Endothelial cell of umbilical vein (primary cell): ENCODE results near the gene TFCP2. TPM values are rescaled to one million over a fixed set of nuclear protein-coding genes. Genes with fewer than 3 reads are reported as not detected.
A peak's percentile ranks its signal among the peaks of the same experiment; 100 is the strongest.

Experiments used
- BruUV-seq: library from RNA; stranded (reverse); fragments of 400-500 nt; replicated peaks from 2 replicates; lab custom pipeline; 2021; lab: Mats Ljungman, UMichigan
- CTCF ChIA-PET: fragments of 300-600, 350-600 bp; sonication (Branson Sonifier 250); formaldehyde crosslinking; loops from one replicate; lab custom pipeline; 2021; ENCODE audit warnings: antibody characterized with exemption, inconsistent platforms; lab: Charles Lee
- POLR2A ChIA-PET: fragments of 300-600, 350-600 bp; sonication (Branson Sonifier 250); formaldehyde crosslinking; loops from one replicate; lab custom pipeline; 2021; ENCODE audit warnings: antibody characterized with exemption, inconsistent platforms; lab: Charles Lee
- DNase-seq: peaks from one replicate; pipeline ENCODE4 v3.0.0-alpha.2; 2011; ENCODE audit warnings: low read depth, low spot score
- FAIRE-seq: peaks from 2 replicates; lab custom pipeline; 2011; peaks lifted over from hg19 to GRCh38; lab: Jason Lieb, UNC
- H2AFZ ChIP-seq: 2 replicates; pipeline ENCODE4 v1.6.0; 2012; ENCODE audit warnings: low read depth, low read length, control low read depth, inconsistent platforms
- H3K27ac ChIP-seq: 2 replicates; pipeline ENCODE4 v1.5.1; 2011; ENCODE audit warnings: low read depth, mild to moderate bottlenecking, control low read depth, low read length, moderate library complexity; ENCODE audit not compliant: insufficient read depth
- H3K27me3 ChIP-seq, 2 experiments: 2 replicates each; pipeline versions ENCODE4 v1.6.0 to v1.6.1; 2011; ENCODE audit warnings: low read length in 2 of 2, mixed read lengths in 1 of 2; ENCODE audit not compliant: control insufficient read depth in 2 of 2, insufficient read depth in 2 of 2
- H3K36me3 ChIP-seq, 2 experiments: 2 replicates in 1 of 2; 3 replicates in 1 of 2; pipeline ENCODE4 v1.5.1; 2011; ENCODE audit warnings: low read length in 2 of 2, mild to moderate bottlenecking in 1 of 2, moderate library complexity in 1 of 2; ENCODE audit not compliant: control insufficient read depth in 2 of 2, insufficient read depth in 2 of 2; ENCODE audit errors: extremely low read depth in 1 of 2
- H3K4me1 ChIP-seq: 3 replicates; pipeline ENCODE4 v1.5.1; 2011; ENCODE audit warnings: mild to moderate bottlenecking, low read length; ENCODE audit not compliant: control insufficient read depth, insufficient read depth; ENCODE audit errors: extremely low read depth
- H3K4me2 ChIP-seq: 2 replicates; pipeline ENCODE4 v1.6.1; 2011; ENCODE audit warnings: low read length, control low read depth, mixed read lengths; ENCODE audit not compliant: insufficient read depth
- H3K4me3 ChIP-seq, 3 experiments: fragments of 200-600 bp in 1 of 3; sonication (generic), shearing (Covaris generic) in 1 of 3; replicated peaks in 1 of 3; 2 replicates each; pipeline ENCODE4 v1.5.1; 2011 to 2016; ENCODE audit warnings: control low read depth in 3 of 3, low read length in 3 of 3, mild to moderate bottlenecking in 2 of 3, inconsistent platforms in 1 of 3, low read depth in 1 of 3, moderate library complexity in 1 of 3; ENCODE audit not compliant: insufficient read depth in 1 of 3
- H3K79me2 ChIP-seq: 2 replicates; pipeline ENCODE4 v1.6.0; 2012; ENCODE audit warnings: low read length, inconsistent platforms; ENCODE audit not compliant: control insufficient read depth, insufficient read depth
- H3K9ac ChIP-seq: replicated peaks from 2 replicates; pipeline ENCODE3; 2011; ENCODE audit warnings: low read length, control low read depth; ENCODE audit not compliant: insufficient read depth; ENCODE audit errors: extremely low read depth
- H3K9me1 ChIP-seq: replicated peaks from 3 replicates; pipeline ENCODE4 v1.6.0; 2011; ENCODE audit warnings: mild to moderate bottlenecking, low read length; ENCODE audit not compliant: control insufficient read depth, insufficient read depth; ENCODE audit errors: extremely low read depth
- H3K9me3 ChIP-seq: replicated peaks from 2 replicates; pipeline ENCODE4 v1.5.1; 2012; ENCODE audit warnings: low read length, inconsistent platforms; ENCODE audit not compliant: control insufficient read depth, insufficient read depth
- H4K20me1 ChIP-seq: replicated peaks from 2 replicates; pipeline ENCODE3; 2011; ENCODE audit warnings: mild to moderate bottlenecking, low read length; ENCODE audit not compliant: control insufficient read depth, insufficient read depth; ENCODE audit errors: extremely low read depth
- EZH2 ChIP-seq: IDR thresholded peaks from 2 replicates; pipeline ENCODE4 v1.6.1; 2012; ENCODE audit warnings: borderline replicate concordance, low read depth, mild to moderate bottlenecking, moderate library complexity, low read length, inconsistent platforms; ENCODE audit not compliant: severe bottlenecking
- FOS ChIP-seq: IDR thresholded peaks from 2 replicates; pipeline ENCODE4 v1.6.1; 2011; ENCODE audit warnings: mild to moderate bottlenecking, low read length, moderate library complexity, borderline replicate concordance; ENCODE audit not compliant: insufficient read depth
- GATA2 ChIP-seq: IDR thresholded peaks from 2 replicates; pipeline ENCODE4 v1.7.0; 2011; ENCODE audit warnings: low read depth, mild to moderate bottlenecking, moderate library complexity, mixed read lengths, low read length; ENCODE audit not compliant: insufficient read length, insufficient read depth
- JUN ChIP-seq: IDR thresholded peaks from 2 replicates; pipeline ENCODE4 v1.6.1; 2011; ENCODE audit warnings: borderline replicate concordance, low read depth; ENCODE audit not compliant: insufficient read length, insufficient read depth
- MYC ChIP-seq: IDR thresholded peaks from one replicate; pipeline ENCODE4 v1.6.1; 2011; ENCODE audit warnings: mild to moderate bottlenecking, low read depth, low read length
- POLR2A ChIP-seq: IDR thresholded peaks from 2 replicates; pipeline ENCODE4 v1.6.1; 2012; ENCODE audit warnings: low read depth, mild to moderate bottlenecking, control low read depth, low read length
- POLR2AphosphoS5 ChIP-seq: IDR thresholded peaks from 2 replicates; pipeline ENCODE4 v1.6.1; 2012; ENCODE audit warnings: low read depth, mild to moderate bottlenecking, control low read depth, low read length, moderate library complexity; ENCODE audit not compliant: insufficient read depth
- dilution Hi-C: fragments of 300-500 bp; cut with MboI; formaldehyde crosslinking; loops from one replicate; pipeline ENCODE4 v1.15.0; 2019; ENCODE audit warnings: low sequenced_read_pairs; ENCODE audit not compliant: extremely low pct_ligation_motif_present
- intact Hi-C: fragments of 100-400 bp; cut with micrococcal nuclease; formaldehyde crosslinking; loops from one replicate; pipeline ENCODE4 v1.10.0; 2022
- polyA plus RNA-seq, 4 experiments: library from polyadenylated mRNA; depleted of rRNA in 3 of 4; stranded (reverse) in 3 of 4; unstranded in 1 of 4; fragments of >200 nt; gene quantifications; 2 replicates each; pipeline versions ENCODE4 v1.2.1 to v1.2.3, GENCODE V29; 2011 to 2012; ENCODE audit warnings: missing spikeins in 1 of 4
- total RNA-seq: library from RNA; stranded (reverse); gene quantifications from 2 replicates; pipeline ENCODE4 v1.2.3, GENCODE V29; 2021
- TF ChIP-seq, protein P1 (sequence below): IDR thresholded peaks from 2 replicates; pipeline ENCODE4 v1.6.1; 2011; ENCODE audit not compliant: insufficient read depth, insufficient read length
- TF ChIP-seq, protein P2 (sequence below), 2 donors: IDR thresholded peaks; 1 replicate in 1 of 2; 2 replicates in 1 of 2; pipeline ENCODE4 v1.5.1; 2011; ENCODE audit warnings: low read length in 2 of 2, mild to moderate bottlenecking in 2 of 2, moderate library complexity in 2 of 2, control low read depth in 1 of 2, inconsistent platforms in 1 of 2, low read depth in 1 of 2; ENCODE audit not compliant: insufficient read depth in 1 of 2; ENCODE audit errors: extremely low read depth in 1 of 2

Gene TFCP2
- total and polyA plus RNA-seq, 2 donors (not counting 3 experiments of a cell fraction or from before 2014, with no cell fraction given), result 10.2 to 28.6 TPM

- CTCF ChIA-PET, result interaction anchor here (0.6 to 1.3 kb wide), 3 partner anchors 32 to 179 kb away, joined by 3 read pairs; no protein-coding TSS in a partner anchor
- H3K79me2 ChIP-seq, result peaks cover 48% of the 10 kb centered on the region
- no peak for FAIRE-seq
Observed at GRCh38 chr12:51171884-51172514, 936 bp downstream of the TFCP2 start.

GRCh38 chr12:51163795-51164194 is 9.1 kb downstream of the TFCP2 start:
- Histone ChIP-seq H3K79me2 (peaks cover 61% of the 10 kb centered on the region), H3K27me3 (no peaks in the 10 kb centered on the region), H3K9ac (no peak overlapping the region), H3K4me1 (no peaks in the 10 kb centered on the region), H3K4me2 (no peak overlapping the region), H4K20me1 (no peaks in the 10 kb centered on the region), H3K36me3 (no peaks in the 10 kb centered on the region), H3K27ac (no peak overlapping the region), H3K9me1 (no peaks in the 10 kb centered on the region), H2AFZ (no peak overlapping the region), H3K4me3 (no peak overlapping the region), H3K9me3 (no peaks in the 10 kb centered on the region)
- DNase-seq (no peak), FAIRE-seq (no peak)
- BruUV-seq, result no TSS peak
- TF ChIP-seq JUN (no peak), POLR2AphosphoS5 (no peak), GATA2 (no peak), POLR2A (no peak), FOS (no peak), EZH2 (no peak), MYC (no peak)
- TF ChIP-seq, protein P1, sequence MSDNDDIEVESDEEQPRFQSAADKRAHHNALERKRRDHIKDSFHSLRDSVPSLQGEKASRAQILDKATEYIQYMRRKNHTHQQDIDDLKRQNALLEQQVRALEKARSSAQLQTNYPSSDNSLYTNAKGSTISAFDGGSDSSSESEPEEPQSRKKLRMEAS, result no peak
- TF ChIP-seq, protein P2, sequence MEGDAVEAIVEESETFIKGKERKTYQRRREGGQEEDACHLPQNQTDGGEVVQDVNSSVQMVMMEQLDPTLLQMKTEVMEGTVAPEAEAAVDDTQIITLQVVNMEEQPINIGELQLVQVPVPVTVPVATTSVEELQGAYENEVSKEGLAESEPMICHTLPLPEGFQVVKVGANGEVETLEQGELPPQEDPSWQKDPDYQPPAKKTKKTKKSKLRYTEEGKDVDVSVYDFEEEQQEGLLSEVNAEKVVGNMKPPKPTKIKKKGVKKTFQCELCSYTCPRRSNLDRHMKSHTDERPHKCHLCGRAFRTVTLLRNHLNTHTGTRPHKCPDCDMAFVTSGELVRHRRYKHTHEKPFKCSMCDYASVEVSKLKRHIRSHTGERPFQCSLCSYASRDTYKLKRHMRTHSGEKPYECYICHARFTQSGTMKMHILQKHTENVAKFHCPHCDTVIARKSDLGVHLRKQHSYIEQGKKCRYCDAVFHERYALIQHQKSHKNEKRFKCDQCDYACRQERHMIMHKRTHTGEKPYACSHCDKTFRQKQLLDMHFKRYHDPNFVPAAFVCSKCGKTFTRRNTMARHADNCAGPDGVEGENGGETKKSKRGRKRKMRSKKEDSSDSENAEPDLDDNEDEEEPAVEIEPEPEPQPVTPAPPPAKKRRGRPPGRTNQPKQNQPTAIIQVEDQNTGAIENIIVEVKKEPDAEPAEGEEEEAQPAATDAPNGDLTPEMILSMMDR (IDR thresholded peaks at IDR 0.05; ENCODE audit: extremely low read depth in 1 of 2, insufficient read depth in 1 of 2, low read depth in 1 of 2, low read length in 2 of 2), result no peak
- intact Hi-C loops (no loop called here), dilution Hi-C loops (no loop called here)
- CTCF ChIA-PET, result no interaction called here
- POLR2A ChIA-PET, result no interaction called here

More at GRCh38 chr12:51171884-51172514, 936 bp downstream of the TFCP2 start:
- Histone ChIP-seq H3K4me3 (peak overlapping the region; percentile 61 to 93 (median 80)), H3K27ac (peak overlapping the region; percentile 67), H3K9me1 (no peaks in the 10 kb centered on the region), H3K27me3 (no peaks in the 10 kb centered on the region), H3K9me3 (no peaks in the 10 kb centered on the region), H3K4me1 (peaks cover 10% of the 10 kb centered on the region), H2AFZ (peak overlapping the region; percentile 9), H3K36me3 (no peaks in the 10 kb centered on the region), H3K4me2 (peak overlapping the region; percentile 98), H4K20me1 (no peaks in the 10 kb centered on the region), H3K9ac (peak overlapping the region; percentile 81)
- no peak for TF ChIP-seq FOS
- TF ChIP-seq POLR2A, result no peak
- TF ChIP-seq POLR2AphosphoS5, result no peak
- TF ChIP-seq, protein P1, result no peak
- TF ChIP-seq JUN, result no peak
- TF ChIP-seq MYC, result no peak
- TF ChIP-seq EZH2, result no peak
- no TSS peak for BruUV-seq
- intact Hi-C loops, result loop anchor here (1.0 kb wide), 2 partner anchors 46 to 124 kb away; partner anchors contain the start of genes LETMD1 and POU6F1
- POLR2A ChIA-PET, result interaction anchor here (1.0 to 1.4 kb wide), 3 partner anchors 46 to 73 kb away, joined by 3 to 4 read pairs (median 3); partner anchors contain the start of gene POU6F1
- peak; percentile 62 for DNase-seq
- dilution Hi-C loops, result no loop called here
